ENCODE results near the gene ACP2. TPM values are rescaled to one million over a fixed set of nuclear protein-coding genes. Genes with fewer than 3 reads are reported as not detected.

The ACP2 gene
- total RNA-seq, 1 donor from 2014 or later, result 11.5 TPM

DNA sequence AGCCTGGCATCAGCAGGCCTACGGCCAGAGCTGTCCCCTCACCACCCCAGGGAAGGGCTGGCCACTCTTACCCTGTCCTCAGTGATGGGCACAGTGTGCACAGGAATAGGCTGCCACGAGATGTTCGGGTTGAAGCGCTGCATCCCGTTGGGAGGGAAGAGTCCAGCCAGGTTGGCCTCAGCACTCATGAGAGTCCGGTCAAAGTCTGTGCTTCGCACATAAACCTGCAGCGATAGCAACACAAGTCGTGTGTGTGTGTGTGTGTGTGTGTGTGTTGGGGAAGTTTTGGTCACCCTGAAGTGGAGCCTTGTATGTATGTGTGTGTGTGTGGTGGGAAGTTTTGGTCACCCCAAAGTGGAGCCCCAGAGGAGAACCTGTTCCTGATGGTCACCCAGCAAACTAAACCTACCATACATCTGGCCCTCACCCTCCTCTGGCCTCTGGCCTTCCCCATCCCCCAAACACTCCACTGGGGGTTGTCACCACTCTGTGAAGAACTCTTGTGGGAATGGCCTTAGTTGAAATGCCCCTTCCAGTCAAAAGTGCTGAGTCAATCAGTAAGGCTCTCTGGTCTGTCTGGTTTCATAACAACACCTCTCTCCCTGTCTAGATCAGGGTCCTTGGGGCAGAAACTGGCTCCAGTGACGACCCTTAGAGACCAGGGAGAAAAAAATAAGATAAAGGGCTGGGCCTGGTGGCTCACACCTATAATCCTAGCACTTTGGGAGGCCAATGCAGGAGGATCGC lies 2.8 kb downstream of the ACP2 start:
- peaks cover 52 to 53% (median 52%) of the 10 kb centered on the region in 3 donors for H3K36me3 ChIP-seq (ENCODE audit: control insufficient read depth in 3 of 3, insufficient read depth in 3 of 3, low read length in 3 of 3)
- peaks cover 23 to 30% (median 27%) of the 10 kb centered on the region in 3 donors for H3K4me1 ChIP-seq (ENCODE audit: control insufficient read depth in 3 of 3, insufficient read depth in 3 of 3, low read length in 3 of 3)
- H3K27ac ChIP-seq (ENCODE audit: low read depth, low read length), result peak overlapping the region; percentile 15
- no peak overlapping the region for H3K9ac ChIP-seq (ENCODE audit: low read depth in 1 of 3, low read length in 3 of 3)
- H3K9me3 ChIP-seq (ENCODE audit: control insufficient read depth in 3 of 3, low read length in 3 of 3), result no peaks in the 10 kb centered on the region
- no peak overlapping the region for H3K4me3 ChIP-seq (ENCODE audit: low read length in 3 of 3)
- H3K27me3 ChIP-seq (ENCODE audit: control insufficient read depth in 3 of 3, insufficient read depth in 3 of 3, low read length in 3 of 3), result no peaks in the 10 kb centered on the region

GRCh38 chr11:47244448-47245350 lies 3.9 kb downstream of the ACP2 start:
- Histone ChIP-seq H3K27me3 (ENCODE audit: control insufficient read depth in 3 of 3, insufficient read depth in 3 of 3, low read length in 3 of 3) (no peaks in the 10 kb centered on the region), H3K4me1 (ENCODE audit: control insufficient read depth in 3 of 3, insufficient read depth in 3 of 3, low read length in 3 of 3) (peaks cover 23 to 28% (median 24%) of the 10 kb centered on the region in 3 donors), H3K4me3 (ENCODE audit: low read length in 3 of 3) (no peak overlapping the region), H3K9me3 (ENCODE audit: control insufficient read depth in 3 of 3, low read length in 3 of 3) (no peaks in the 10 kb centered on the region), H3K27ac (ENCODE audit: low read depth, low read length) (peak overlapping the region; percentile 15), H3K9ac (ENCODE audit: low read depth in 1 of 3, low read length in 3 of 3) (no peak overlapping the region), H3K36me3 (ENCODE audit: control insufficient read depth in 3 of 3, insufficient read depth in 3 of 3, low read length in 3 of 3) (peaks cover 60 to 61% (median 61%) of the 10 kb centered on the region in 3 donors)

GRCh38 chr11:47243454-47243853 lies 5.2 kb downstream of the ACP2 start:
- Histone ChIP-seq H3K9ac (ENCODE audit: low read depth in 1 of 3, low read length in 3 of 3) (no peak overlapping the region), H3K27ac (ENCODE audit: low read depth, low read length) (no peak overlapping the region), H3K9me3 (ENCODE audit: control insufficient read depth in 3 of 3, low read length in 3 of 3) (no peaks in the 10 kb centered on the region), H3K4me3 (ENCODE audit: low read length in 3 of 3) (no peak overlapping the region), H3K36me3 (ENCODE audit: control insufficient read depth in 3 of 3, insufficient read depth in 3 of 3, low read length in 3 of 3) (peaks cover 70 to 73% (median 72%) of the 10 kb centered on the region in 3 donors), H3K4me1 (ENCODE audit: control insufficient read depth in 3 of 3, insufficient read depth in 3 of 3, low read length in 3 of 3) (peaks cover 16 to 19% (median 17%) of the 10 kb centered on the region in 3 donors), H3K27me3 (ENCODE audit: control insufficient read depth in 3 of 3, insufficient read depth in 3 of 3, low read length in 3 of 3) (no peaks in the 10 kb centered on the region)

DNA sequence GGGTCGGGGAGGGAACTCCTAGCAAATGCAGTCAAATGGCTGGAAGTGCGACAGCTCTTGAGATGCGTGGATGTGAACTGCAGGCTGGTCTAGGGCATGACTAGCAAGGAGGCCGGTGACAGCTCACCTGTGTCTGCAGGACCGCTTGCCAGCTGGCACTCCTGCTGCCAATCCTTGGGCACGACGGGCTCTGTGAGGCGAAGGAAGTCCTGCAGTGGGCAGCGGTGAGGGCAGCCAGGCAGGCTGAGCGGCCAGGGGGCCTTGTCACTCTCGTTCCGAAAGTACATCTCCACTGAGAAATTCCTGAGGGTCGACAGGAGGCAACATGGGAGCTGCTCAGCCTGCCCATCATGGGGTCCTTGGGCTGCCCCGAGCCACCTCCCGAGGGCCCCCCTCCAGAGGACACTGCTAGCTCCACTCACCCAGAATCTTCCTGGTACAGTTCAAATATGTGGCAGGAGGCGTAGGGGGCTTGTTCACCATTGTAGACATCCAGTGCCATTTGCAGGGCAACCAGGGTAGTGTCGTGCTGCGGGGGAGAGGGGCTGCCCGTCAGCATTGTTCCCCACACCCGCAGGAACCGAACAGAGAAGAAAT lies 5.9 kb downstream of the ACP2 start:
- Histone ChIP-seq H3K9ac (ENCODE audit: low read depth in 1 of 3, low read length in 3 of 3) (no peak overlapping the region), H3K27me3 (ENCODE audit: control insufficient read depth in 3 of 3, insufficient read depth in 3 of 3, low read length in 3 of 3) (no peaks in the 10 kb centered on the region), H3K27ac (ENCODE audit: low read depth, low read length) (no peak overlapping the region), H3K4me1 (ENCODE audit: control insufficient read depth in 3 of 3, insufficient read depth in 3 of 3, low read length in 3 of 3) (peaks cover 11 to 14% (median 12%) of the 10 kb centered on the region in 3 donors), H3K4me3 (ENCODE audit: low read length in 3 of 3) (no peak overlapping the region), H3K36me3 (ENCODE audit: control insufficient read depth in 3 of 3, insufficient read depth in 3 of 3, low read length in 3 of 3) (peaks cover 71 to 79% (median 74%) of the 10 kb centered on the region in 3 donors), H3K9me3 (ENCODE audit: control insufficient read depth in 3 of 3, low read length in 3 of 3) (no peaks in the 10 kb centered on the region)

GRCh38 chr11:47241841-47242301 lies 6.7 kb downstream of the ACP2 start:
- no peaks in the 10 kb centered on the region for H3K27me3 ChIP-seq (ENCODE audit: control insufficient read depth in 3 of 3, insufficient read depth in 3 of 3, low read length in 3 of 3)
- H3K9me3 ChIP-seq (ENCODE audit: control insufficient read depth in 3 of 3, low read length in 3 of 3), result no peaks in the 10 kb centered on the region
- no peak overlapping the region for H3K27ac ChIP-seq (ENCODE audit: low read depth, low read length)
- peaks cover 4 to 6% (median 4%) of the 10 kb centered on the region in 3 donors for H3K4me1 ChIP-seq (ENCODE audit: control insufficient read depth in 3 of 3, insufficient read depth in 3 of 3, low read length in 3 of 3)
- H3K4me3 ChIP-seq (ENCODE audit: low read length in 3 of 3), result no peak overlapping the region
- peaks cover 63 to 71% (median 66%) of the 10 kb centered on the region in 3 donors for H3K36me3 ChIP-seq (ENCODE audit: control insufficient read depth in 3 of 3, insufficient read depth in 3 of 3, low read length in 3 of 3)
- H3K9ac ChIP-seq (ENCODE audit: low read depth in 1 of 3, low read length in 3 of 3), result no peak overlapping the region

- H3K9ac ChIP-seq (ENCODE audit: low read depth in 1 of 3, low read length in 3 of 3), result no peak overlapping the region
- peaks cover 50 to 64% (median 54%) of the 10 kb centered on the region in 3 donors for H3K36me3 ChIP-seq (ENCODE audit: control insufficient read depth in 3 of 3, insufficient read depth in 3 of 3, low read length in 3 of 3)
- H3K4me1 ChIP-seq (ENCODE audit: control insufficient read depth in 3 of 3, insufficient read depth in 3 of 3, low read length in 3 of 3), result peaks cover 3 to 7% (median 5%) of the 10 kb centered on the region in 3 donors
- no peak overlapping the region for H3K4me3 ChIP-seq (ENCODE audit: low read length in 3 of 3)
- no peak overlapping the region for H3K27ac ChIP-seq (ENCODE audit: low read depth, low read length)
- no peaks in the 10 kb centered on the region for H3K9me3 ChIP-seq (ENCODE audit: control insufficient read depth in 3 of 3, low read length in 3 of 3)
- no peaks in the 10 kb centered on the region for H3K27me3 ChIP-seq (ENCODE audit: control insufficient read depth in 3 of 3, insufficient read depth in 3 of 3, low read length in 3 of 3)
Observed at GRCh38 chr11:47239852-47240251, 8.8 kb downstream of the ACP2 start.

DNA sequence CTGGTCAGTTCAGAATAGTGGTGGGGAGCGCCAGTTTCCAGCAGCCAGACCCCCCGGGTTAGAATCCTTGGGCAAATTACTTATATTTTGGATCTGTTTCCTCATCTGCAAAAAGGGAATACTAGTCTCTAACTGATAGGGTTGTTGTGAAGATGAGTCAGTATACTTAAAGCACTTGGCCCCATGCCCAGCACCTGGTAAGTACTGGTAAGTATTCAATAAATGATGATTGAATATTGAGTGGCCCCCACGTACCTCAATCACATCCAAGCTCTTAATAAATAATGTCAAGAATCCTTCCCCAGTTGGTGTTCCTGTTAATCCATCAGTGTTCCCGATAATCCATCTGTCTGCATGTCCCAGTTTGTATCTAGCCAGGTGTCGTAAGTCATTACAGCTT lies 12.1 kb downstream of the ACP2 start:
- no peak overlapping the region for H3K9ac ChIP-seq (ENCODE audit: low read depth in 1 of 3, low read length in 3 of 3)
- H3K27ac ChIP-seq (ENCODE audit: low read depth, low read length), result no peak overlapping the region
- H3K9me3 ChIP-seq (ENCODE audit: control insufficient read depth in 3 of 3, low read length in 3 of 3), result no peaks in the 10 kb centered on the region
- no peak overlapping the region for H3K4me3 ChIP-seq (ENCODE audit: low read length in 3 of 3)
- peaks cover 10 to 17% (median 12%) of the 10 kb centered on the region in 3 donors for H3K4me1 ChIP-seq (ENCODE audit: control insufficient read depth in 3 of 3, insufficient read depth in 3 of 3, low read length in 3 of 3)
- peaks cover 26 to 43% (median 28%) of the 10 kb centered on the region in 3 donors for H3K36me3 ChIP-seq (ENCODE audit: control insufficient read depth in 3 of 3, insufficient read depth in 3 of 3, low read length in 3 of 3)
- no peaks in the 10 kb centered on the region for H3K27me3 ChIP-seq (ENCODE audit: control insufficient read depth in 3 of 3, insufficient read depth in 3 of 3, low read length in 3 of 3)

GRCh38 chr11:47235163-47235562 lies 13.5 kb downstream of the ACP2 start:
- Histone ChIP-seq H3K4me1 (ENCODE audit: control insufficient read depth in 3 of 3, insufficient read depth in 3 of 3, low read length in 3 of 3) (peaks cover 10 to 17% (median 12%) of the 10 kb centered on the region in 3 donors), H3K36me3 (ENCODE audit: control insufficient read depth in 3 of 3, insufficient read depth in 3 of 3, low read length in 3 of 3) (peaks cover 21 to 38% (median 22%) of the 10 kb centered on the region in 3 donors), H3K27me3 (ENCODE audit: control insufficient read depth in 3 of 3, insufficient read depth in 3 of 3, low read length in 3 of 3) (no peaks in the 10 kb centered on the region), H3K9ac (ENCODE audit: low read depth in 1 of 3, low read length in 3 of 3) (peak overlapping the region in 1 of 3 donors; percentile 28), H3K9me3 (ENCODE audit: control insufficient read depth in 3 of 3, low read length in 3 of 3) (no peaks in the 10 kb centered on the region), H3K27ac (ENCODE audit: low read depth, low read length) (no peak overlapping the region), H3K4me3 (ENCODE audit: low read length in 3 of 3) (no peak overlapping the region)

- H3K36me3 ChIP-seq (ENCODE audit: control insufficient read depth in 3 of 3, insufficient read depth in 3 of 3, low read length in 3 of 3), result peaks cover 16 to 33% (median 17%) of the 10 kb centered on the region in 3 donors
- H3K9me3 ChIP-seq (ENCODE audit: control insufficient read depth in 3 of 3, low read length in 3 of 3), result no peaks in the 10 kb centered on the region
- H3K4me3 ChIP-seq (ENCODE audit: low read length in 3 of 3), result no peak overlapping the region
- H3K9ac ChIP-seq (ENCODE audit: low read depth in 1 of 3, low read length in 3 of 3), result peak overlapping the region in 1 of 3 donors; percentile 28
- peaks cover 10 to 17% (median 12%) of the 10 kb centered on the region in 3 donors for H3K4me1 ChIP-seq (ENCODE audit: control insufficient read depth in 3 of 3, insufficient read depth in 3 of 3, low read length in 3 of 3)
- H3K27ac ChIP-seq (ENCODE audit: low read depth, low read length), result no peak overlapping the region
- H3K27me3 ChIP-seq (ENCODE audit: control insufficient read depth in 3 of 3, insufficient read depth in 3 of 3, low read length in 3 of 3), result no peaks in the 10 kb centered on the region
Observed at GRCh38 chr11:47234669-47235100, 13.9 kb downstream of the ACP2 start.
